GM12864 (cell line): Measurements from ENCODE around the gene RNF113A.
A peak's percentile ranks its signal among the peaks of the same experiment; 100 is the strongest.

ENCODE experiments used
- DNase-seq: peaks from one replicate; pipeline ENCODE4 v3.0.0-alpha.2; 2011; ENCODE audit warnings: low read depth
- H3K4me3 ChIP-seq: 2 replicates; pipeline ENCODE4 v1.5.1; 2011; ENCODE audit warnings: mild to moderate bottlenecking, low read depth, low read length, control low read depth
- CTCF ChIP-seq: IDR thresholded peaks from 2 replicates; pipeline ENCODE4 v1.5.1; 2011; ENCODE audit warnings: low read depth, mild to moderate bottlenecking, moderate library complexity, low read length, control low read depth, inconsistent platforms; ENCODE audit errors: missing control alignments

The RNF113A gene

GRCh38 chrX:119878740-119879139 is 7.2 kb upstream of the RNF113A start:
- no peak overlapping the region for H3K4me3 ChIP-seq
- no peak for DNase-seq
- no peak for TF ChIP-seq CTCF

GRCh38 chrX:119871245-119871598 is 311 bp downstream of the RNF113A start:
- no peak for TF ChIP-seq CTCF
- DNase-seq: no peak
- peak overlapping the region; percentile 87 for H3K4me3 ChIP-seq

GRCh38 chrX:119870626-119871131 is 854 bp downstream of the RNF113A start:
- H3K4me3 ChIP-seq: peak overlapping the region; percentile 87
- no peak for TF ChIP-seq CTCF
- DNase-seq: no peak

- no peak for DNase-seq
- peak overlapping the region; percentile 51 for H3K4me3 ChIP-seq
- TF ChIP-seq CTCF: no peak
Observed at GRCh38 chrX:119853444-119853843, 18.1 kb downstream of the RNF113A start.

GRCh38 chrX:119852382-119853353 is 18.9 kb downstream of the RNF113A start, which contains the start of gene UPF3B:
UPF3B (minus strand) TSS chrX:119852963; CDS start chrX:119852928, 35 bp downstream.
- TF ChIP-seq CTCF: no peak
- H3K4me3 ChIP-seq: peak within 1 kb of the TSS; percentile 77
- peak; percentile 95 for DNase-seq

- DNase-seq: no peak
- no peak for TF ChIP-seq CTCF
- no peak overlapping the region for H3K4me3 ChIP-seq
Observed at GRCh38 chrX:119833905-119834304, 37.6 kb downstream of the RNF113A start.
